ENCODE data around the gene TNNC2.
"Not testable (repeated sequence)": the region's sequence is repeated elsewhere in the genome, so short reads cannot be mapped to it uniquely, and the experiment has no call there.

The TNNC2 gene

DNA sequence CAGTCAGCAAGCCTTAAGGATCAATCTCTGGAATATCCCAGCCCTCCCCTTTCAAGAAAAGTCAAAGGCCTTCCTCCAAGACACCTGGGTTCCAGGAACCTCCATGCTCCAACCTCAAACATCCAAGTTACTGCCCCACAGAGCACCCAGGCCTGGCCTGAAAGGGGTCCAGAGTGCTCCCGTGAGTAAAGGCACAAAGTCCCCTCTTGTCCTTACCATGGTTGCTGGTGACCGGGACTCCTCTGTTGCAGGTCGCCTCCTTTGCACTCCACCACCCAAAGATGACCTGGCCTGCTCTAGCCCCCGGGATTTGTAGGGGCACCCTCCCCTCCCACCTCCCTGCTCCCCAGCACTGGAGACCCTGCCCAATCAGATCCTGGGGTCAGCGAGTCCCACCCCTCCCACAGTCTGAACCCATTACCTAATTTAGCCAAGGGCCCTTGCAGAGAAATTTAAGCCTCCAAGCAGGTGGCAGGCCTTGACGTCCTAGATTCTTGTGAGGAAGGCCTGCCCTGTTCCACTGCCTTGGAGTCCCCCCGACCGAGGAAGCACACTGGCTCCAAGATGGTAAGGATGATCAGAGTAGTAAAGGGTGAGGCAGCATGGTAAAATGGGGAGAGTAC, at the start of gene TNNC2:
Gene TNNC2, minus strand, starts transcription at position 283 of the 623 bp plus-strand sequence. Its CDS starts 64 bp downstream, at position 219.
- no peak for ATAC-seq (replicated peaks)
- H3K9me3 Mint-ChIP-seq: peaks cover 0 to 7% of the 10 kb centered on the region in 2 donors

DNA sequence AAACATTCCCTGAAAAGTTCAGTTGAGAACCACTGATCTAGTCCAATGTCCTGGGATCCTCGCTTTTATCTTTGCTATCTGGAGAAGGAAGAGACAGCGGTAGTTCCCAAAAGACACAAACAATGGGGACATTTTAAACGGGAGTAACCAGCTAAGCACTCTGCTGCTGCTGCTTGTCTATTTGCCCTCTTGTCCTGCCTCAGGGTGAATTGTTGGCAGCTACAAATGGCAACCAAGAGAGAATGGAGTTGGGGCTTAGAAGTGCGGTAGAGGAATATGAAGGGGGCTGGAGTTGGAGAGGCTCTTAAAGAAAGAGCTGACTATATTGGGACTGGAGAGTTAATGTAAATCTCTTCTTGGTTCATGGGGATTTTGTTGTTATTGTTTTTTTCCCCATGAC, 47.5 kb upstream of the TNNC2 start:
- no peaks in the 10 kb centered on the region for H3K9me3 Mint-ChIP-seq

More for the DNA sequence above, at the start of gene TNNC2:
- no peak for DNase-seq
- Mint-ChIP-seq H3K36me3 (no peaks in the 10 kb centered on the region), H3K4me3 (no peak within 1 kb of the TSS), H3K4me1 (peaks cover 12 to 18% of the 10 kb centered on the region in 2 donors), H3K27ac (no peak within 1 kb of the TSS), H3K27me3 (peaks cover 25 to 30% of the 10 kb centered on the region in 2 donors)

DNA sequence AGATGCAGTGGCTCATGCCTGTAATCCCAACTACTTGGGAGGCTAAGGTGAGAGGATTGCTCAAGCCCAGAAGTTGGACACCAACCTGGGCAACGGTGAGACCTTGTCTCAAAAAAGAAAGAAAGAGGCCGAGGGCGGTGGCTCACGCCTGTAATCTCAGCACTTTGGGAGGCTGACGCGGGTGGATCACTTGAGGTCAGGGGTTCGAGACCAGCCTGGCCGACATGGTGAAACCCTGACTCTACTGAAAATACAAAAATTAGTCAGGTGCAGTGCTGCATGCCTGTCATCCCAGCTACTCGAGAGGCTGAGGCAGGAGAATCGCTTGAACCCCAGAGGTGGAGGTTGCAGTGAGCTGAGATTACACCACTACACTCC, 47.0 kb upstream of the TNNC2 start:
- not testable (repeated sequence) for H3K4me3 Mint-ChIP-seq; H3K27me3 Mint-ChIP-seq; H3K4me1 Mint-ChIP-seq; ATAC-seq (replicated peaks); DNase-seq; H3K9me3 Mint-ChIP-seq; H3K27ac Mint-ChIP-seq
- peaks cover 7 to 15% of the 10 kb centered on the region in 2 donors for H3K36me3 Mint-ChIP-seq

More for the DNA sequence above, 47.5 kb upstream of the TNNC2 start:
- ATAC-seq (replicated peaks) (no peak), DNase-seq (no peak)
- Mint-ChIP-seq H3K27ac (no peak overlapping the region), H3K4me3 (no peak overlapping the region), H3K27me3 (no peaks in the 10 kb centered on the region), H3K36me3 (peaks cover 7 to 15% of the 10 kb centered on the region in 2 donors), H3K4me1 (no peaks in the 10 kb centered on the region)

DNA sequence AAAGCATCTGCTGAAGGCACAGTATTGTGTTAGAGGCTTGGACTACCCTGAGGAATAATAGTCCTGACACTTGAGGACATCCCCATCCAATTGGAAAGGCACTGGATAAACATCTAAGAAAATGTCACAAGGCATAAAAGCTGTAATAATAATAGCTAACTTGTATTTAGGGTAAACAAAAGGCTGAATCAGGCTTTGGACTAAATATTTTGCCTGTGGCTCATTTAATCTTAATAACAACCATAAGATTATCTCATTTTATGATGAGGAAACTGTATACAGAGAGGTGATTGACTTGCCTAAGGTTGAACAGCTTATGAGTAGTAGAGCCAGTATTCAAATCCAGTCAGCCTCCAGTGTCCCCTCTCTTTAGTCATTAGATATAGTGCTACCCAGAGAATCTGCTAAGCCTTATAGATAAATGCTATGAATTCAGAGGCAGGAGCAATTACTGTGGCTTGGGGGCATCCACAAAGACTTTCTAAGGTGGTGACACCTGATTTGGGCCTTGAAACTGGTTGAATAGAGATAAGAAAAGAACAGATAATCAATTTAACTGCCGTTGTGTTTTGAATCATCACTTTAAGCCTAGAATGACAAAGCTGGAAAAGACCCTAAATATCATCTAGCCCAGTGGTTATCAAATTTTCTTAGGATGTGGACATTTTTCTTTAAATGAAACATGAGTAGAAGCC, 46.4 kb upstream of the TNNC2 start:
- Mint-ChIP-seq H3K4me1 (no peaks in the 10 kb centered on the region), H3K9me3 (no peaks in the 10 kb centered on the region), H3K27me3 (no peaks in the 10 kb centered on the region), H3K4me3 (no peak overlapping the region), H3K27ac (no peak overlapping the region), H3K36me3 (peaks cover 7 to 15% of the 10 kb centered on the region in 2 donors)
- DNase-seq (no peak), ATAC-seq (replicated peaks) (no peak)

DNA sequence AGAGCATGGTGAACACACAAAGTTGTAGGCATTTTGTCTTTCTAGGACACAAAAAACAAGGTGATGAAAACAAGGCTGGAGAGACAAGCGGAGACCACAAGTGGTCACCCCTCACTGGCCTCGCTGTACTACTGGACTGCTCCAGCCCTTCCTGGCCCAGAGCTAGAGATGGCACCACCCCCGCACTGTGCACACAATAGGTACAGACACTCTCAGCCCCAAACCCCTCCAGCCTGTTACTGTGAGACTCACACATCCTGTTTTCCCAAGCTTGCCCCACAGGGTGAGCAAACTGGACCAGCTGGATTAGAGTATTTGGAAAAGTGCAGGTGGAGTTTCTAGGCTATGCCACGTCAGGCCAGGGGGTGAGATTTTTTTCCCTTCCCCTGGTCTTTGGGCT, 45.5 kb upstream of the TNNC2 start:
- Mint-ChIP-seq H3K27ac (no peak overlapping the region), H3K36me3 (peaks cover 7 to 15% of the 10 kb centered on the region in 2 donors), H3K27me3 (no peaks in the 10 kb centered on the region)

DNA sequence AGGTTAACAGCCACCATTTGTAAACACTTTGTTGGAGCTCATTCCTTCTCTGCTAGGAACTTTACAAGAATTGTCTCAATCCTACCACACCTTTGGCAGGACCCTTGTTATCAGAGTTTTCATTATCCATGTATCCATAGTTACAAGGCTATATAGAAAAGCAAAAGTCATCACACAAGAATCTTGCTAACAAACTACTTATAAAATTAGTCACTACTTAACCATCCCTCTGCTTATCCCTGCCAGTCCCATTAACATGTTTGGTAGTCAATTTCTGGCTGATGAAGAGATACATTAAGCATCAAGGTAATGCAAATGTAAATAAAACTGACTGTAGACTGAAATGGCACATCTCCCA, 40.7 kb upstream of the TNNC2 start:
- H3K4me1 Mint-ChIP-seq: no peaks in the 10 kb centered on the region
- no peaks in the 10 kb centered on the region for H3K27me3 Mint-ChIP-seq
- no peak overlapping the region for H3K27ac Mint-ChIP-seq
- peaks cover 10 to 13% of the 10 kb centered on the region in 2 donors for H3K36me3 Mint-ChIP-seq
- no peak overlapping the region for H3K4me3 Mint-ChIP-seq
- ATAC-seq (replicated peaks): no peak
- H3K9me3 Mint-ChIP-seq: no peaks in the 10 kb centered on the region
- no peak for DNase-seq

More for the DNA sequence above, 45.5 kb upstream of the TNNC2 start:
- Mint-ChIP-seq H3K4me3 (no peak overlapping the region), H3K4me1 (no peaks in the 10 kb centered on the region), H3K9me3 (no peaks in the 10 kb centered on the region)
- no peak for ATAC-seq (replicated peaks)
- no peak for DNase-seq

DNA sequence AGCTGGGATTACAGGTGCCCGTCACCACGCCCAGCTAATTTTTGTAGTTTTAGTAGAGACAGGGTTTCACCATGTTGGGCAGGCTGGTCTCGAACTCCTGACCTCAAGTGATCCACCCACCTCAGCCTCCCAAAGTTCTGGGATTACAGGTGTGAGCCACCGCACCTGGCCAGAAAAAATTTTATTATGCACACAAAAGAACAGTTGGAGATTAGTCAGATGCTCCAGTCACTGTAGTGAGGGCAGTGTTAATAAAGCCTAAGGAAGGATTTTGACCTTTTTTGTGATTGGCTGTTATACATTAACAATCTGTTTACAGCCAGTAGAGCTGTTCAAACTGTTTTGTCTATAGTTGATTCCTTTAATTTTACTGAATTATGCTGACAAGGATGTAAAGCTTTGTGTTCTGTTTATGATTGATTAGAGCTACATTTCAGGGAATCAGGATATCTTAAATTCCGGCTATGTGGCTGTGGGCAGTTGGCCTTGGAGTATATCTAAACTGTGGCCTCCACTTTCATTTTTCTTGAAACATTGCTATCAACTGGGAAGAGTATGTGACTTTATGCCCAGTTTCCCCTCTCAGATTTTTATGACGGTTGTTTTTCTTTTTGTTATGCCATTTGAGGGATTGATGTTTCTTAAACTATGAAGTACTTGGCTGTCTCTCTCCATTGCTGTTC, 40.2 kb upstream of the TNNC2 start:
- H3K4me3 Mint-ChIP-seq: no peak overlapping the region
- no peak for DNase-seq
- H3K36me3 Mint-ChIP-seq: peaks cover 8 to 11% of the 10 kb centered on the region in 2 donors
- no peak overlapping the region for H3K27ac Mint-ChIP-seq
- H3K4me1 Mint-ChIP-seq: no peaks in the 10 kb centered on the region
- no peaks in the 10 kb centered on the region for H3K9me3 Mint-ChIP-seq
- ATAC-seq (replicated peaks): no peak
- no peaks in the 10 kb centered on the region for H3K27me3 Mint-ChIP-seq

DNA sequence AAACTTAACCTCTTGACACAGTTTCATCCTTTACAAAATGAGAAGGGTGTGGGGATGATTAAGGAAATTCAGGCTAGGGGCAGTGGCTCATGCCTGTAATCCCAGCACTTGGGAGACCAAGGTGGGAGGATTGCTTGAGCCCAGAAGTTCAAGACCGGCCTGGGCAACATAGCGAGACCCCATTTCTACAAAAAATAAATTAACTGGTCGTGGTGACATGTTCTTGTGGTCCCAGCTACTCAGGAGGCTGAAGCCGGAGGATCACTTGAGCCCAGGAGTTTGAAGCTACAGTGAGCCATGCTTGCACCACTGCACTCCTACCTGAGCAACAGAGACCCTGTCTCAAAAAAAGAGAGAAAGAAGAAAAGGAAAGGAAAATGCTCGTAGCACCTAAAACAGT, 39.3 kb upstream of the TNNC2 start:
- DNase-seq: no peak
- H3K4me1 Mint-ChIP-seq: no peaks in the 10 kb centered on the region
- H3K4me3 Mint-ChIP-seq: no peak overlapping the region
- H3K27me3 Mint-ChIP-seq: no peaks in the 10 kb centered on the region
- no peaks in the 10 kb centered on the region for H3K9me3 Mint-ChIP-seq
- peaks cover 5 to 10% of the 10 kb centered on the region in 2 donors for H3K36me3 Mint-ChIP-seq
- no peak overlapping the region for H3K27ac Mint-ChIP-seq
- ATAC-seq (replicated peaks): no peak

DNA sequence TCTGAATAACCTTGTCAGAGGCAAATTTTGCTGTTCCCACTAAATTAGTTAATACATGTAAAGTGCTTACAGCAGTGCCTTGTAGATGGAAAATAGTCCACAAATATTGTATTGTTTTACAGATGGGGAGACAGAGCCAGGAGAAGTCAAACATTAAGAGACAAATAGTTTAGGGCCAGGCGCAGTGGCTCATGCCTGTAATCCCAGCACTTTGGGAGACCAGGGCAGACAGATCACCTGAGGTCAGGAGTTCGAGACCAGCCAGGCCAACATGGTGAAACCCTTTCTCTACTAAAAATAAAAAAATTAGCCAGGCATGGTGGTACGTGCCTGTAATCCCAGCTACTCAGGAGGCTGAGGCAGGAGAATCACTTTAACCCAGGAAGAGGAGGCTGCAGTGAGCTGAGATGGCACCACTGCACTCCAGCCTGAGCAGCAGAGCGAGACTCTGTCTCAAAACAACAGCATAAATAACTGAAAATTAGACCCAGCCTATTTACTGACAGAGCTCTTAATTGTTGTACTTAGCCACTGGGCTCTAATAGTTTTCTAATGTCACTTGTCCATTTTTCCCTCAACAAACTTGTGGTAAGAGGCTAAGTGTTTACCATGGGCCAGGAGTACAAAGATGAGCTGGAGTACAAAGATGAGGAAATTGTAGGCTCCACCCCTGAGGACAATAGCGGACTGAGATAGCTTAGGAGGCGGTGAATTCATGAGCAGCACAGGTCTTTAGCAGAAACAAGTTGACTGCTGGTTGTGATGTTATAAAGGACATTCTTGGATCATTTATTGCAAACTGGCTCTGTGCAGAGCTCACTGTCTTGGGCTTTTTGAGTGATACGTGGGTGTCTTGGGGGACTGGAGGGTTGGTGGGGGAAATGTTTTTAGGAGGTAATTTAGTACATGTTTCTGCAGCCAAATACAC, 36.7 kb upstream of the TNNC2 start:
- H3K9me3 Mint-ChIP-seq: no peaks in the 10 kb centered on the region
- no peak overlapping the region for H3K4me3 Mint-ChIP-seq
- H3K27ac Mint-ChIP-seq: no peak overlapping the region
- no peak for ATAC-seq (replicated peaks)
- H3K27me3 Mint-ChIP-seq: no peaks in the 10 kb centered on the region
- peaks cover 9 to 19% of the 10 kb centered on the region in 2 donors for H3K36me3 Mint-ChIP-seq
- DNase-seq: no peak
- peaks cover 5 to 11% of the 10 kb centered on the region in 2 donors for H3K4me1 Mint-ChIP-seq

DNA sequence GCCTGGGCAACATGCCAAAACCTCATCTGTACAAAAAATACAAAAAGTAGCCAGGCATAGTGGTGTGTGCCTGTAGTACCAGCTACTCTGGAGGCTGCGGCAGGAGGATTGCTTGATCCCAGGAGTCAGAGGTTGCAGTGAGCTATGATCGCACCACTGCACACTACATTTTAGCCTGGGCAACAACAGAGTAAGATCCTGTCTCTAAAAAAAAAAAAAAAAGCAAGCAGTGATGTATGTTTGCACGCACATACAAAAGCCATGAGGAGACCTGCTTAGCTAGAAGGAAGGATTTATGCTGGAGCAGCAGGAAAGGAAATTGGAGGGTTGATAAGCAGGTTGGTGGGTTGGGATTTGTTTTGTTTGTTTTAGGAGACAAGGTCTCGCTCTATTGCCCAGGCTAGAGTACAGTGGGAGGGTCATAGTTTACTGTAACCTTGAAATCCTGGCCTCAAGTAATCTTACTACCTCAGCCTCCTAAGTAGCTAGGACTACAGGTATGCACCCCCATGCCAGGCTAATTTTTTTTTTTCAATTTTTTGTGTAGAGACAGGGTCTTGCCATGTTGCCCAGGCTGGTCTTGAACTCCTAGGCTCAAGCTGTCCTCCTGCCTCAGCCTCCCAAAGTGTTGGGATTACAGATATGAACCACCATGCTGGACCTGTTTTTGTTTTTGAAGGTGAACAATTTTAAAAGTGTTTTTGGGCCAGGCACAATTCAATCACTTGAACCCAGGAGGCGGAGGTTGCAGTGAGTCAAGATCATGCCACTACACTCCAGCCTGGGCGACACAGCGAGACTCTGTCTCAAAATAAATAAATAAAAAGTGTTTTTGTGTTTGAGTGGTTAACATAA, 34.3 kb upstream of the TNNC2 start:
- no peak for DNase-seq
- Mint-ChIP-seq H3K36me3 (peaks cover 9 to 16% of the 10 kb centered on the region in 2 donors), H3K27me3 (no peaks in the 10 kb centered on the region), H3K9me3 (no peaks in the 10 kb centered on the region), H3K4me1 (peaks cover 15 to 21% of the 10 kb centered on the region in 2 donors), H3K4me3 (no peak overlapping the region), H3K27ac (no peak overlapping the region)
- no peak for ATAC-seq (replicated peaks)

DNA sequence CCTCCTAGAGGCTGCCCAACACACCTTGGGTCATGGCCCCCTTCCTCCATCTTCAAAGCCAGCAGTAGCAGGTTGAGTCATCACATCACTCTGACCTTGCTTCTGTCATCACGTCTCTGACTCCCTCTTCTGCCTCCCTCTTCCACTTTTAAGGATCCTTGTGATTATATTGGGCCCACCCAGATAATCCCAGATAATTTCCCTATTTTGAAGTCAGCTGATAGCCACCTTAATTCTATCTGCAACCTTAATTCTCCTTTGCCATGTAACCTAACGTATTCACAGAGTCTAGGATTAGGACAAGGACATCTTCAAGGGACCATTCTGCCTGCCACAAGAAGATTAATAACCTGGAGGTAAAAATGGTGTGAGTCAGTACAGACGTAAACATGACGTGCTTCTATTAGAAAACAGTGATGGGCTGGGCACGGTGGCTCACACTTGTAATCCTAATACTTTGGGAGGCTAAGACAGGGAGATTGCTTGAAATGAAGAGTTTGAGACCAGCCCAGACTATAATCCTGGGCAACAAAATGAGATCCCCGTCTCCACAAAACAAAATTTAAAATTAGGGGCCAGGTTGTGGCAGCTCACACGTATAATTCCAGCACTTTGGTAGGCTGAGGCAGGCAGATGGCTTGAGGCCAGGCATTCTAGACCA, 33.6 kb upstream of the TNNC2 start:
- DNase-seq: no peak
- ATAC-seq (replicated peaks): no peak
- no peak overlapping the region for H3K4me3 Mint-ChIP-seq
- peaks cover 9 to 15% of the 10 kb centered on the region in 2 donors for H3K36me3 Mint-ChIP-seq
- no peaks in the 10 kb centered on the region for H3K9me3 Mint-ChIP-seq
- no peak overlapping the region for H3K27ac Mint-ChIP-seq
- no peaks in the 10 kb centered on the region for H3K27me3 Mint-ChIP-seq
- H3K4me1 Mint-ChIP-seq: peaks cover 15 to 28% of the 10 kb centered on the region in 2 donors

DNA sequence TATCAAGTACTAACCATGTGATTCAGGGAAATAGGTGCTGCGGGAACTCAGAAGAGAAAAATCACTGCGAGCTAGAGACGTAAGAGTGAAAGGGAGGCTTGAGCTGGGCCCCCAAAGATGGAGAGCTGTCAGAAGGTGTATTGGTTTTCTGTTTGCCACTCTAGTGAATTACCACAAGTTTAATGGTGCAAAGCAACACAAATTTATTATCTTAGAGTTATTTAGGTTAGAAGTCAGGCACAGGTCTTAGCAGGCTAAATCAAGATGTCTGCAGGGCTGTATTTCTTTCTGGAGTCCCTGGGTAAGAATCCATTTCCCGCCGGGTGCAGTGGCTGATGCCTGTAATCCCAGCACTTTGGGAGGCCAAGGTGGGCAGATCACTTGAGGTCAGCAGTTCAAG, 32.8 kb upstream of the TNNC2 start:
- Mint-ChIP-seq H3K27ac (no peak overlapping the region), H3K9me3 (no peaks in the 10 kb centered on the region), H3K4me1 (peaks cover 17 to 33% of the 10 kb centered on the region in 2 donors), H3K27me3 (no peaks in the 10 kb centered on the region), H3K4me3 (no peak overlapping the region), H3K36me3 (peaks cover 9 to 15% of the 10 kb centered on the region in 2 donors)
- no peak for DNase-seq
- no peak for ATAC-seq (replicated peaks)

DNA sequence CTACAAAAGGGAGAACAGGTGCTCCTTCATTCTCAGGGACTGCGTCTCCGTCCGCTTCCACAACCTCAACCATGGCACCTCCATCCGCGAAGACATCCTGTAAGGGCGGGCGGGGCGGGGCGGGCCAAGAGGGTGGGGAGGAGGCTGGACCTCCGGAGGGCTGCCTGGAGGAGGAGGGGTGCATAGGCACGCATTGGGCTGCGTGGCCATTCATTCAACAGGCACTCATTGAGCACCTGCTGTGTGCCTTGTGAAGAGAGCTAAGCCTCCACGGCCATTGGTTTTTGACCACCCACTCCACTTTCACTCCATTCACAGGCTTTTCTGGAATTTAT, 30.7 kb upstream of the TNNC2 start:
- H3K4me3 Mint-ChIP-seq: peak overlapping the region; percentile 97
- peaks cover 20 to 40% of the 10 kb centered on the region in 2 donors for H3K4me1 Mint-ChIP-seq
- DNase-seq: no peak
- H3K9me3 Mint-ChIP-seq: no peaks in the 10 kb centered on the region
- H3K27ac Mint-ChIP-seq: peak overlapping the region; percentile 99
- ATAC-seq (replicated peaks): peak; percentile 43 to 53
- H3K27me3 Mint-ChIP-seq: no peaks in the 10 kb centered on the region
- peaks cover 4 to 18% of the 10 kb centered on the region in 2 donors for H3K36me3 Mint-ChIP-seq

All from stimulated activated naive B cell treated with anti-CD40 and anti-IgM and Interleukin-4, amounts not matched to agents 10 μg/mL and 1 μg/mL and 100 μg/mL, for 72 hours (primary cell).